Thoracic aorta (tissue), 2 donors: ENCODE results near the gene PANX2. TPM values are rescaled to one million over a fixed set of nuclear protein-coding genes. Genes with fewer than 3 reads are reported as not detected.

Experiments
- ATAC-seq: fragments of 150-250 bp; one replicate; pipeline ENCODE4 v1.8.0; 2017; ENCODE audit warnings: low read depth; ENCODE audit not compliant: insufficient number of reproducible peaks, low FRiP score
- DNase-seq: peaks from one replicate; pipeline ENCODE4 v3.0.0-alpha.2; 2020; ENCODE audit warnings: low spot score
- H3K27ac ChIP-seq, 2 donors: fragments of 200-600 bp; sonication (generic); 1 replicate in 1 of 2; 2 replicates in 1 of 2; pipeline ENCODE4 v1.5.1; 2016; ENCODE audit warnings: mild to moderate bottlenecking in 2 of 2, moderate library complexity in 2 of 2
- H3K27me3 ChIP-seq: fragments of 200-600 bp; sonication (generic); replicated peaks from 2 replicates; pipeline ENCODE4 v1.6.0; 2016; ENCODE audit warnings: mild to moderate bottlenecking; ENCODE audit not compliant: insufficient read depth
- H3K36me3 ChIP-seq: fragments of 200-600 bp; sonication (generic); one replicate; pipeline ENCODE4 v1.5.1; 2016
- H3K4me1 ChIP-seq, 2 donors: fragments of 200-600 bp; sonication (generic); 1 replicate in 1 of 2; 2 replicates in 1 of 2; pipeline versions ENCODE4 v1.5.1 to v1.6.0; 2016; ENCODE audit warnings: low read depth in 2 of 2, mild to moderate bottlenecking in 1 of 2; ENCODE audit not compliant: control insufficient read depth in 1 of 2
- H3K4me3 ChIP-seq: fragments of 200-600 bp; sonication (generic); 2 replicates; pipeline ENCODE4 v1.5.1; 2016; ENCODE audit warnings: mild to moderate bottlenecking
- H3K9me3 ChIP-seq: fragments of 200-600 bp; sonication (generic); 2 replicates; pipeline ENCODE4 v1.5.1; 2016
- total RNA-seq, 2 donors: library from RNA; depleted of rRNA; stranded (reverse); fragments of >200 nt; gene quantifications; one replicate each; pipeline versions ENCODE4 v1.1.0 to v1.2.3, GENCODE V29; 2016
- TF ChIP-seq, protein P1 (sequence below): fragments of 200-600 bp; sonication (generic); IDR thresholded peaks from one replicate; pipeline ENCODE4 v1.5.1; 2019; ENCODE audit warnings: antibody characterized with exemption

PANX2 gene
- total RNA-seq, 2 donors from 2014 or later = 2.5 to 4.1 TPM

- TF ChIP-seq, protein P1, sequence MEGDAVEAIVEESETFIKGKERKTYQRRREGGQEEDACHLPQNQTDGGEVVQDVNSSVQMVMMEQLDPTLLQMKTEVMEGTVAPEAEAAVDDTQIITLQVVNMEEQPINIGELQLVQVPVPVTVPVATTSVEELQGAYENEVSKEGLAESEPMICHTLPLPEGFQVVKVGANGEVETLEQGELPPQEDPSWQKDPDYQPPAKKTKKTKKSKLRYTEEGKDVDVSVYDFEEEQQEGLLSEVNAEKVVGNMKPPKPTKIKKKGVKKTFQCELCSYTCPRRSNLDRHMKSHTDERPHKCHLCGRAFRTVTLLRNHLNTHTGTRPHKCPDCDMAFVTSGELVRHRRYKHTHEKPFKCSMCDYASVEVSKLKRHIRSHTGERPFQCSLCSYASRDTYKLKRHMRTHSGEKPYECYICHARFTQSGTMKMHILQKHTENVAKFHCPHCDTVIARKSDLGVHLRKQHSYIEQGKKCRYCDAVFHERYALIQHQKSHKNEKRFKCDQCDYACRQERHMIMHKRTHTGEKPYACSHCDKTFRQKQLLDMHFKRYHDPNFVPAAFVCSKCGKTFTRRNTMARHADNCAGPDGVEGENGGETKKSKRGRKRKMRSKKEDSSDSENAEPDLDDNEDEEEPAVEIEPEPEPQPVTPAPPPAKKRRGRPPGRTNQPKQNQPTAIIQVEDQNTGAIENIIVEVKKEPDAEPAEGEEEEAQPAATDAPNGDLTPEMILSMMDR = no peak
- Histone ChIP-seq H3K27ac (no peak overlapping the region), H3K9me3 (no peaks in the 10 kb centered on the region), H3K4me3 (no peak overlapping the region), H3K27me3 (no peaks in the 10 kb centered on the region), H3K36me3 (peaks cover 42% of the 10 kb centered on the region), H3K4me1 (no peaks in the 10 kb centered on the region)
- no peak for DNase-seq
- no peak for ATAC-seq
These were observed 44.9 kb downstream of the PANX2 start for GRCh38 chr22:50215297-50216054.

GRCh38 chr22:50216055-50216683, 45.6 kb downstream of the PANX2 start:
- no peak overlapping the region for H3K4me3 ChIP-seq
- H3K4me1 ChIP-seq = no peaks in the 10 kb centered on the region
- no peak for DNase-seq
- H3K9me3 ChIP-seq = no peaks in the 10 kb centered on the region
- no peak for ATAC-seq
- H3K27ac ChIP-seq = no peak overlapping the region
- no peaks in the 10 kb centered on the region for H3K27me3 ChIP-seq
- peaks cover 43% of the 10 kb centered on the region for H3K36me3 ChIP-seq
- TF ChIP-seq, protein P1 = no peak

- H3K4me3 ChIP-seq = no peak overlapping the region
- no peaks in the 10 kb centered on the region for H3K27me3 ChIP-seq
- H3K9me3 ChIP-seq = no peaks in the 10 kb centered on the region
- ATAC-seq (no peak), DNase-seq (no peak)
- TF ChIP-seq, protein P1 = no peak
- no peaks in the 10 kb centered on the region for H3K4me1 ChIP-seq
- H3K27ac ChIP-seq = no peak overlapping the region
- peaks cover 49% of the 10 kb centered on the region for H3K36me3 ChIP-seq
These were observed 46.4 kb downstream of the PANX2 start for GRCh38 chr22:50216684-50217520.

- H3K36me3 ChIP-seq = peaks cover 56% of the 10 kb centered on the region
- ATAC-seq (no peak), DNase-seq (no peak)
- TF ChIP-seq, protein P1 = no peak
- no peak overlapping the region for H3K27ac ChIP-seq
- H3K4me1 ChIP-seq = no peaks in the 10 kb centered on the region
- H3K9me3 ChIP-seq = no peaks in the 10 kb centered on the region
- H3K4me3 ChIP-seq = no peak overlapping the region
- H3K27me3 ChIP-seq = no peaks in the 10 kb centered on the region
These were observed 47.1 kb downstream of the PANX2 start for GRCh38 chr22:50217543-50218152.
